HT-29 (cell line): ENCODE measurements around the gene GPS2. TPM values are rescaled to one million over a fixed set of nuclear protein-coding genes. Genes with fewer than 3 reads are reported as not detected.

Experiments
- DNase-seq: peaks from one replicate; pipeline ENCODE4 v3.0.0-alpha.2; 2015; ENCODE audit warnings: low spot score
- total RNA-seq: library from RNA; depleted of rRNA; stranded (reverse); fragments of >200 nt; shearing (Covaris generic); gene quantifications from 2 replicates; pipeline ENCODE4 v1.2.3, GENCODE V29; 2014

The GPS2 gene
- total RNA-seq, 1 experiment from 2014 or later = 45.7 TPM

- DNase-seq = peak; percentile 57
Observed at GRCh38 chr17:7293816-7294613, 21.1 kb downstream of the GPS2 start.

DNA sequence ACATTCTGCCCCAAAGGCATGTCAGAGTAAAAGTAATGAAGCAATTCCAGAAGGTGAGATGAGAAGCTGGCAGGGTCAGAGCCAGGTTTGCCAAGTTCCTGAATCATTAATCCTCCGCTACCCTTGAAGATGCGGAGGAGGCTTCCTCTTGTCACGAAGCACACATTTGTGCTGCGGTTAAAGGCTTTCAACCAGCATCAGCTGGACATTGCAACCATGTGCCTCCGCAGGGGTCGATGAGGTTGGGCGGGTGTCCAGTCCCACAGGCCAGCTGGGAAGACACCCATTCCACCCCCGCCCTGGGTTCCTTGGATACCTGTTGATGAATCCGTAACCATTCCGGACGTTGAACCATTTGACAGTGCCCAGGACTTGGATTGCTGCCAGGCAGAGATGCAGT is 22.0 kb downstream of the GPS2 start:
- no peak for DNase-seq

DNA sequence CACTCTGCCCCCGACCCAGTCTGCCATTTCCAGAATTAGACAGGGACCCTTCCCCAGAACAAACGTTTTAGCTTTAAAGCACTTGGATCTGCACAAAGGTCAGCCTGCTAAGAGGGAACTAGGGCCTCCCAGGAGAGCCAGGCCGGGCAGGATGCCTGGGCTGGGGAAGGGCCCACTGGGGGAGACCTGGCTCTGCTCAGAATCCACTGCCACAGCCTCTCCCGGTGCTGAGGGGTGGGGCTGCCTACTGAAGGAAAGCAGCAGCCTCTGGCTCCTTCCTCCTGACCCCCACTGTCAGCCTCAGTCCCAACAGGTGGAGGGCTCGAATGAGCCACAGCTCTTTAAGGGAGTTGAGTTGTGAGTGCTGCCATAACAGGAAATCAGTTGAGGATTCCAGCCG is 22.4 kb downstream of the GPS2 start:
- DNase-seq = no peak

DNA sequence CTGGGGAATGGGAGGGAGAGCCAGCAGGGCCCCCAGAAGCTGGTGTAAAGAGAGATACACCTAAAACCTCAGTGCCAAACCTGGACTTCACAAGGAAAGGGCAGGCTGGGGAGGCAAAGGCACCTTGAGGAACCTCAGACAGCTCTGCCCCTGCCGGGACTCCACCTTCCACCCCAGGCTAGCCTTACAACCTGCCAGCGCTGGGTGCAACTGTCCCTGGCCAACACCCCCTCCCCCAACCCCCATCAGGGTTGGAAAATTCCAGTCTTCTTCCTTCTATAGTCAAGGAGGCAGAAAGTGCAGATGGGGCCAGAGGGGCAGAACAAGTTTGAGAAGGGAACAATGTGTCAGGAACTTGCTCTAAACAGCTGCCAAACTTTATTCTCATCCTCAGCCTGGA is 23.0 kb downstream of the GPS2 start:
- DNase-seq = no peak

- no peak for DNase-seq
Observed at GRCh38 chr17:7290685-7291084, 24.5 kb downstream of the GPS2 start.

DNA sequence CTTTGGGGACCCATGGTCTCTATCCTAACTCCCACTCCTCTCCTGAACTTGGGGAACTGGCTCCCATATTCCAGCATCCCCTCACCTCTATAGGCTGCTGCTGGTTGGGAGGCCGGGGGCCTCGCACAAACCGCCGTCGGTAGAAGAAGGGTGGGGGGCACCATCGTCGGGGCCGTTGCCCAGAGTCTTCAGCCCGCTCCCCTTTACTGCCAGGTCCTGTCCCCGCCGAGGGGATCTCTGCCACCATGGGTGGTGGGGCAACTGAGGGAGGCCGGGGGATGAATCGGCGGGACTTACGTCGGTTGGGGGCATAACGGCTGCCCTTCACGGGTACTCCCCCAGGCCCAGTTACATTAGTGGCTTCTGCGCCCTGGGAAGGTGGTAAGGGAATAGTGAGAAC is 25.0 kb downstream of the GPS2 start:
- DNase-seq = no peak

DNA sequence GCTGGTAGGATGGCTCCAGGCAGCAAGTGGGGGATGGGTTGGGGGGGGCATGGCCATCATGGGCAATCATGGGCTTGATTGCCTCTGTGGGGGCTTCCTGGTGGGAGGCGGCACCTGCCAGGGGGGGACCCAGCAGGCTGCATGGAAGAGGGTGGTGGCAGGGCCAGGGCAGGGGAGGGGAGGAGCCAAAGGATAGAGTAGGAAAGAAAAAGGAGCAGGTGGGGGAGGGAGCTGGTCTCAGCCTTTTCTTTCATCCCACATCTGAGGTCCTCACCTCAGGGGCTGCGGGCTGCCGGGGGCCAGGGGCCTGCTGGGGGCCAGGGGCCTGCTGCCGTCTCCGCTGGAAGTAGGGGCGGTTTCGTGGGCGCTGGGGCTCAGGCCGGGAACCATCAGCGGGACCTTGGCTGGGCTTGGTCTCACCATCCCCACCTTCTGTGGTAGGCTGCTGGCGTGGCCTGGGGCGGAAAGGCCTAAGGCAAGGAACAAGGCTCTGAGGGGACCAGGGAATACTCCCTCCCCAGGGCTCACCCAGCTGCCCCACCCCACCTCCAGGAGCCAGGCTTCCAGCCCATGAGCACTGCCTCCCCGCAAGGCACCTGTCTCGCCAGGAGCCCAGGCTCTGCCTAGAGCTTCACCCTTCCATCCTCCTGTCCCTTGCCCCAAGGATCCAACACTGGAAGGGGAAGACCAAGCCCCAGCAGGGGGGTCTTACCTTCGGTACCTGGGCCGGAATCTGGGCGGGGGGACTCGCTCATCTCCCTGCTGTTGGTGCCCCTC is 25.7 kb downstream of the GPS2 start:
- DNase-seq = no peak

DNA sequence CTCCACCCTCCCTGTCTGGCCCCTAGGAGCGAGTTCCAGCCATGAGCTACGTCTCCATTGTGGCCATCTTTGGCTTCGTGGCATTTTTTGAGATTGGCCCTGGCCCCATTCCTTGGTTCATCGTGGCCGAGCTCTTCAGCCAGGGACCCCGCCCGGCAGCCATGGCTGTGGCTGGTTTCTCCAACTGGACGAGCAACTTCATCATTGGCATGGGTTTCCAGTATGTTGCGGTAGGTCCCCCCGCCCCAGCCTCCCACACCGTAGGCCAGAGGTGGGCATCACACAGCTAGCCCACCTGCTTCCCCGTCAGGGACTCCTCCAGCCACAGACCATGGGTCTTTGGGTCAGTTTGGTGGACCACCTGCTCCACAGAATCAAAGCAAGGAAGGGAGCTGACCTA is 29.5 kb downstream of the GPS2 start:
- DNase-seq = no peak

DNA sequence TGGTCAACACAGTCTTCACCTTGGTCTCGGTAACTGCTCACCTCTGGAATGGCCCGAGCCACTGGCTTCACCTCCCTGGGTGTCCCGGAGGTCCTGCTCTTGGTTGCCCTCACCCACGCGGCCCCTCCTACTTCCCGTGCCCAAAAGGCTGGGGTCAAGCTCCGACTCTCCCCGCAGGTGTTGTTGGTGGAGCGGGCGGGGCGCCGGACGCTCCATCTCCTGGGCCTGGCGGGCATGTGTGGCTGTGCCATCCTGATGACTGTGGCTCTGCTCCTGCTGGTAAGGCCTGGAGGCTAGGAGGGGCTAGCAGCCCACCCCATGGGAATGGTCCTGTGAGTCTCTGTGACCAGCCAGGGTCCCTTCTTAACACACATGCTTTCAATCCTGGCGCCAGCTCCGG is 30.2 kb downstream of the GPS2 start:
- DNase-seq = no peak

DNA sequence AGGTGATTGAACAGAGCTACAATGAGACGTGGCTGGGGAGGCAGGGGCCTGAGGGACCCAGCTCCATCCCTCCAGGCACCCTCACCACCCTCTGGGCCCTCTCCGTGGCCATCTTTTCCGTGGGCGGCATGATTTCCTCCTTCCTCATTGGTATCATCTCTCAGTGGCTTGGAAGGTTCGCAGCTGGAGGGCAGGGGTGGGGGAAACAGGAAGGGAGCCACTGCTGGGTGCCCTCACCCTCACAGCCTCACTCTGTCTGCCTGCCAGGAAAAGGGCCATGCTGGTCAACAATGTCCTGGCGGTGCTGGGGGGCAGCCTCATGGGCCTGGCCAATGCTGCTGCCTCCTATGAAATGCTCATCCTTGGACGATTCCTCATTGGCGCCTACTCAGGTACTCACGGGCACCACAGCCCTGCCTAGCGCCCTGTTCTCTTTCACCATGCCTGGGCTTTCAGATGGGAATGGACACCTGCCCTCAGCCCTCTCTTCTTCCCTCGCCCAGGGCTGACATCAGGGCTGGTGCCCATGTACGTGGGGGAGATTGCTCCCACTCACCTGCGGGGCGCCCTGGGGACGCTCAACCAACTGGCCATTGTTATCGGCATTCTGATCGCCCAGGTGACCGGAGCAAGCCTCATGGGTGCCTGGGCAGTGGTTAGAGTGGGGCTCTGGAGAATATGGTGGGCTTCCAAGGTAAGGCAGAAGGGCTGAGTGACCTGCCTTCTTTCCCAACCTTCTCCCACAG is 31.5 kb downstream of the GPS2 start:
- no peak for DNase-seq

- DNase-seq = no peak
Observed at GRCh38 chr17:7282752-7283321, 32.3 kb downstream of the GPS2 start.

DNA sequence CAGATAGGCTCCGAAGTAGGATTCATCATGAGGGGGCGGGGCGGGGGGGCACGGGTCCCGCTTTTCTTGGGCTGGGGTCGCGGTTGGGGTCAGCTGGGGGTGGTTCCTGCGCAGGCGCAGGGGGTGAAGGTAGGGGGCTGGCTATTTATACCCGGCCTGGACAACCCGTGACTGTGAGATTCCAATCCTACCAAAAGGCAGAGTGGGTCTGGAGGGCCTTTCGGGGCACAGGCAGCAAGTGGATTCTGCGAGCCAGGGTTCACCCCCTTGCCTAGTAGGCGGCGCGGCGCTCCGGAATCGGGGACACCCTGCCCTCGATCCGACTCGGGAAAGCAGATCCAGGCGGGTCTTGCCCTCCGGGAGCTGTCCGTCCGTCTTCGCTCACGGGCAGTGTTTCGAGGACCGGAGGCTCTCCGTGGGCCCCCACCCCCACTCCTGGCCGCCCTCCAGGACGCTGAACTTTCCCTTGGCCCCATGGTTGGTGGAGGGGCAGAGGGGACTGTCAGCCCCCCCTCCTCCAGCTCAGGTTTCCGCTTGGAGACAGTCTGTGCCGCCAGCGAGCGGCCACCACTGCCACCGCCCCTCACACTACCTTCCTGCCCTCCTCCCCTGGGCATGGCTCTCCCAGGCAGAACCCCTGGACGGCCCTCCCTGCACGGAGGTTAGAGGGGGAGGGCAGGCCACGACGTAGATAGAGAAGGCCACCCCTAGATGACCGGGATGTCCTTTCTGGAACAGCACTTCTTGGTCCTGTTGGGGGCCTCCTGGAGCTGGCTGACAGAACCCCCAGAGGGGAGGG is 33.0 kb downstream of the GPS2 start:
- no peak for DNase-seq

GRCh38 chr17:7281074-7281952 is 33.8 kb downstream of the GPS2 start, which contains the start of gene SLC2A4:
Gene SLC2A4, plus strand, starts transcription at chr17:7281718. Its CDS starts 217 bp downstream, at chr17:7281935.
- DNase-seq = peak; percentile 93

GRCh38 chr17:7280519-7281073 is 34.6 kb downstream of the GPS2 start:
- peak; percentile 88 for DNase-seq

- no peak for DNase-seq
Observed at GRCh38 chr17:7279448-7279847, 35.7 kb downstream of the GPS2 start.

DNA sequence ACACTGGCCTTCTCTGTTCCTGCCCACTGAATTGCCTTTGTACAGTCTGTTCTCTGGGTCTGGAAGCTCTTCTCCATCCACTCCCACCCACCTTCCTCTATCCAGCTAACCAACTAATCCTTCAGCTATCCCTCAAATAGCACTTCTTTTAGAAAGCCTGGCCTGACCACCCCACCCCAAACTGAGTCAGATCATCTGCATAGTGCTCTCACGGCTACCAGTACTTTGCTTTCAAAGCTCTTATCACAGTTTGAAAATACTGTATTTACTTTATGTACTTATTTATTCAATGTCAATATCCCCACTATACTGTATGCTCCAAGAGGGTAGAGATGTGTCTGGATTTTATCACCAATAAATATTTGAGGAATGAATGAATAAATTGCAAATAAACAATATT is 48.4 kb downstream of the GPS2 start:
- DNase-seq = no peak

DNA sequence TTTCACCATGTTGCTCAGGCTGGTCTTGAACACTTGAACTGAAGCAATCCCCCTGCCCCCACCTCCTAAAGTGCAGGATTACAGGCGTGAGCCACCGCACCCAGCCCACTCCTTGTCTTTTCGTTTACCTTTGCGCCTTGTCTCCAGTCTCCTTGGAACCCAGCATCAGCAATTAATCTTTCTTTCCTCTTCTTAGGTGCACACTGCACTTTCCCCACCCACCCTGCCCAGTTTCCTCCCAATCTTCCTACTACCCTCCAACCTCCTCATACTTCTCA is 51.4 kb downstream of the GPS2 start:
- no peak for DNase-seq

- peak; percentile 85 for DNase-seq
Observed at GRCh38 chr17:7262935-7263800, 52.0 kb downstream of the GPS2 start.
